GM21786 (cell line): Measurements from ENCODE around the gene HDC.

Experiments
- ATAC-seq: cut with Tn5 transposase; IDR thresholded peaks from one replicate; pipeline ENCODE4 v1.9.1; 2021; ENCODE audit not compliant: unreplicated experiment

Gene HDC

GRCh38 chr15:50256188-50257041 lies 9.1 kb downstream of the HDC start:
- no peak for ATAC-seq

GRCh38 chr15:50252556-50252955 lies 13.0 kb downstream of the HDC start:
- ATAC-seq = no peak

DNA sequence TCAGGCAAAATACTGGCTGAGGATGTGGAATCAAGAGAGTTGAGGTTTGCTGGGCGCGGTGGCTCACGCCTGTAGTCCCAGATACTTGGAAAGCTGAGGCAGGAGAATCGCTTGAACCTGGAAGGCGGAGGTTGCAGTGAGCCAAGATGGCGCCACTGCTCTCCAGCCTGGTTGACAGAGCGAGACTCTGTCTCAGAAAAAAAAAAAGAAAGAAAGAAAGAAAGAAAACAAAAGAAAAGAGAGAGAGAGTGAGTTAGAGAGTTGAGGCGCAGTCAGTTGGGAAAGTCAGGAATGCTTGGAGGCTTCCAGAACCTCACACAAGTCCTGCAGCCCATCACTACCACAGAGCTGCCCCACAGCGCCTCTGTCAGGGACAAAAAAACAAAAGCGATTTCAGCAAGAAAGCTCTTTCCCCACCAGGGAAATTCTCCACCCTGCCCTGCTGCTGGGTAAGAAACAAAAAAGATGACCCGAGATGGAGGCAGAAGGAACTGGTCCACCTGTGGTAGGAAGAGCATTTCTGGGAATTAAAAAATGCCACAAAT lies 13.8 kb downstream of the HDC start:
- ATAC-seq = no peak

GRCh38 chr15:50250760-50251394 lies 14.6 kb downstream of the HDC start:
- ATAC-seq = no peak

DNA sequence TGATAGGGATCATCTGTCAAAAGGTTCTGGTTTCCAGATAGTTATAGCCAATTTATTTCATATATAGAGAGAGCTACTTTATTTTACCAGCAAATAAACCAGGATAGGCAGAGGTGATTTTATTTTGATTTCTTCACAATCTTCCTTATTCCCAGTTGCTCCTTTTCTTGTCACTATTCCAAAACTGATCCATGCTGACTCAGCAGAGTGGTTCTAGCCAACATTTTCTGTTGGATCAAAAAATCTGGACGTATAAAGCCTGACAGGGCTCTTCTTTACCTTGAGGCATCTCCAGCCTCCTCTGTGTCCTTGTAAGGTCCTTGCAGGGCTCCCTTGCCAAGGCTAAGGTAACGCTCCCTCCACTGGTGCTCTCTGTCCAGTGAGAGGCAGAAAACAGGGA lies 15.8 kb downstream of the HDC start:
- no peak for ATAC-seq

- no peak for ATAC-seq
Measured at GRCh38 chr15:50248994-50249582, 16.4 kb downstream of the HDC start.

- peak; percentile 99 for ATAC-seq
Measured at GRCh38 chr15:50247819-50248655, 17.5 kb downstream of the HDC start.

- ATAC-seq = no peak
Measured at GRCh38 chr15:50246631-50247030, 18.9 kb downstream of the HDC start.

DNA sequence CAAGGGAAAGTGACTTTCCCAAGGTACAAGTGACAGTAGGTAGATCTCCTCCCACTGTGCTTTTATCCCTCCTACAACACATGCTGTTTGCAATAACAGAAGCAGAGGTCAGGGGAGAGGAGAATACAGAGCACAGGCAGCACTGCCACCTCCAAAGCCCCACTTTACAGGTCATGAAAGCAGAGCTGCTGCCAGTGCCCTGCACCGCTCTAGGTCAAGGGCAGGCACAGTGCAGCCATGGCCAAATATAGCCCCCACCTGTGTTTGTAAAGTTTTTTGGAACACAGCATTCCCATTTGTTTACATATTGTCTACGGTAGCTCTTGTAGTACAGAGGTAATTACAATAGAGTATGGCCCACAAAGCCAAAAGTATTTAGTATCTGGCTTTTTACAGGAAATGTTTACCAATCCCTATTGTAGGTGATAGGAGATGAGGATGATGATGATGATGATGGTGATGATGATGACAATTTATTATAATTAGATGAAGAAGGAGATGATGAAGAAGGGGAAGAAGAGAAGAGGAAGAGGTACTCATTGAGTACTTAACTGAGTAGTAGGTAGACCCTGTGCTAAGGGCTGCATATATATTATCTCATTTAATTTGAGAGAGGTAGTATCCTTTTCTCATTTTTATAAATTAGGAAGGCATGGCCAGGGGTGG lies 20.4 kb downstream of the HDC start:
- no peak for ATAC-seq

GRCh38 chr15:50244153-50244552 lies 21.4 kb downstream of the HDC start:
- no peak for ATAC-seq

GRCh38 chr15:50241684-50242450 lies 23.7 kb downstream of the HDC start:
- ATAC-seq = no peak

GRCh38 chr15:50238255-50238654 lies 27.3 kb downstream of the HDC start:
- ATAC-seq = no peak

DNA sequence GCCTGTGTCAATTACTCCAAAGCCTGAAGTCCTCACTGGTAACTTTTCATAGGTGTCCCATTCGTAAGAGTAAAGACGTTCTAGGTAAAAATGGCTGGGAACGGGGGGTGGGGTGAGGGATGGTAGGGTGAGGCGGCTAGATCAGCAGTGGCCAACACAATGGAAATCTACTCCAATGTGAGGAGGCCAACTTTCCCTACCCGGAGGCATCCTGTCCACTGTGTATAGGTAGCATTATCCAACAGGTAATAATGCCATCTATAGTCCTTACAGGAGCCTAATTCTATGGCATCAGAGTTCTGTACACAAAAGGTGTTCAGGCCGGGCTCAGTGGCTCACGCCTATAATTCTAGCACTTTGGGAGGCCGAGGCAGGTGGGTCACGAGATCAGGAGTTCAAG lies 29.1 kb downstream of the HDC start:
- ATAC-seq = no peak

GRCh38 chr15:50235794-50236193 lies 29.7 kb downstream of the HDC start:
- ATAC-seq = no peak

DNA sequence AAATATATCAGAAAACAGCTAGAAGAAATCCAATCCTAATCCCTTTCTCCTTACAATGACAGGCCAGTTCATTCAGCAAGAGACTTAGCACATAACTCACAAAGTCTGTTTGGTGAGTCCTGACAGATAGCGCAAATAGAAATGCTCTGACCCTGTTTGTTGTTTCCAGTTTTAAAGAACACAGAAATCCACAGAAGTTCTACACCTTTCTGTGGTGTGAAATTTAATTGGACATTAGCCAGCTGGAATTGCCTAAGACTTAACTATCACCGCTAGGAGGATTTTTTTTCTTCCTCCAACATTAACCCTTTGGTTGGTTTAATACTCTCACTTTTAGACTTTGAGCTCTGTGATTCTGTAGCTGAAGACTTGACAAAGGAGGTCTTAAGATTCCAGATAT lies 30.8 kb downstream of the HDC start:
- ATAC-seq = no peak

- no peak for ATAC-seq
Measured at GRCh38 chr15:50233192-50233736, 32.3 kb downstream of the HDC start.

DNA sequence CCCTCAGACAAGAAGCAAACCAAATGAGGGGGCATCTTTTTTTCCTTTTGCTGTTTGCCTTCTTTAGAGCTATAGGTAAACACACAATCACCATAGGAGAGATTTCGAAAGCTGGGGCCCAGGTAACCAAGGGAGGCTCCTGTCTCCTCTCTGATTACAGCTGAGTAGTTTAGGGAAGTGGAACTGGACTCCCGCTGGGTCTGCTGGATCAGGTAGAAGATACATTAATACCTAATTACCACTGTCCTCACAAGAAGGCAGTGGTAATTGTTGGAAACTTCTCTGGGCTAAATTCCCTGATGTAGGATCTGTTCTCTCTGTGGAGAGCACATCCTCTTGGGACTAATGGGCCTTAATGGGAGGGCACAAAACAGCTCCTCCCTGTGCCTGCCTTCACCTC lies 32.7 kb downstream of the HDC start:
- no peak for ATAC-seq

DNA sequence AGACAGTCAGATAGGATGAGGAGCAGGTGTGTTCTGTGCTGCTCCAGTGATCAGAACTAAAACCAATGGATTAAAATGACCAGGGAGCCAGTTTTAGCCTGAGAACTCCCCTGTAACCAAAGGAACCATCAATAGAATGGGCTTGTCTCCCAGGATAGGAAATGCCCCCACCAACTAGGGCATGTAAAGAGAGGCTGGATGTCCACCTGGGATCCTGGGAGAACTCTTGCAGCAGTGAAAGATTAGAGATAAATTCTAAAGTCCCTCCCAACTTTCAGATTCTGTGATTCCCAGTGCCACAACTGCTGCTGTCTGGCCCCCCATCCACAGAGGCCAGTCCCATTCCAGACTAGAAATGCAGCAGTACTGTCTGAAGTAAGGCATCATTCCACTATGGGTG lies 33.8 kb downstream of the HDC start:
- no peak for ATAC-seq

DNA sequence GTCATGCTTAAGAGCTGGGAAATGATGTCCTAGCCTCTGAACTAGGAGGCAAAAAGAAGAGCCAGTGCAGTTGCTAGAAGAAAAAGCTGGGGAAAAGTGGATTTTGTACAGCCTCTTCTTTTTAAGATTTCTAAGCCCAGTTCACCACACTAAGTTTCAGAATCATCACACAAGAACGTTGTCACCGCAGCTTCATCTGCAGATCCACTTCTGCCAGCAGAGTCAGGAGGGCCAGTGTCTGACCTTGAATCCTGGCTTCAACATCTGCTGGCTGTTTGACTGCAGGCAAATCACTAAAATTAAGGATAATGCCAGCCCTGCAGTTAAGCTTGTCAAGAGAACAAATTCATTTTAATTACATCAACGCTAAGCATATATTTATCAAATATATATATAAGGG lies 36.2 kb downstream of the HDC start:
- no peak for ATAC-seq
